C1 segment of cervical spinal cord (tissue), 14 donors: Measurements from ENCODE around the gene C2CD4C.
"Not testable (repeated sequence)": the region's sequence is repeated elsewhere in the genome, so short reads cannot be mapped to it uniquely, and the experiment has no call there.

Experiments used
- DNase-seq, 14 donors: peaks; one replicate each; lab custom pipeline; 2025; lab: John Stamatoyannopoulos, UW

C2CD4C gene

DNA sequence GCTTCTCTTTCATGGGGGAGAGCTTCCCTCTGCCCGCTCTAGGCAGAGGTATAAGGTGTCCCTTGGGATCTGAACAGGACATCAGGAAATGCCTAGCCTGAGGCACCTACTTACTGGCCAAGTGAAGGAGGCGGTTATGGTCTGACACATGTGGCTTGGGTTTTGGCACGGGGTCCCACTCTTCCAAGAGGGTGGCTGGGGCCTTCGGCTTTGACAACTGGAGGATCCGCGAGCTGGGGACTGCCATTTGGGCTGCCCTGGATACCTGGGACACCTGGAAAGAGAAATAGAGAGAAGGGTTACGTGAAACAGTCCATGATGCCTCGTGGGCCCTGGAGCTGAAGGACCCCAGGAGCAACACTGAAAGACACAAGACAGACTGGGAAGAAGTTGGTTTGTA, 42.0 kb downstream of the C2CD4C start:
- DNase-seq: no peak

DNA sequence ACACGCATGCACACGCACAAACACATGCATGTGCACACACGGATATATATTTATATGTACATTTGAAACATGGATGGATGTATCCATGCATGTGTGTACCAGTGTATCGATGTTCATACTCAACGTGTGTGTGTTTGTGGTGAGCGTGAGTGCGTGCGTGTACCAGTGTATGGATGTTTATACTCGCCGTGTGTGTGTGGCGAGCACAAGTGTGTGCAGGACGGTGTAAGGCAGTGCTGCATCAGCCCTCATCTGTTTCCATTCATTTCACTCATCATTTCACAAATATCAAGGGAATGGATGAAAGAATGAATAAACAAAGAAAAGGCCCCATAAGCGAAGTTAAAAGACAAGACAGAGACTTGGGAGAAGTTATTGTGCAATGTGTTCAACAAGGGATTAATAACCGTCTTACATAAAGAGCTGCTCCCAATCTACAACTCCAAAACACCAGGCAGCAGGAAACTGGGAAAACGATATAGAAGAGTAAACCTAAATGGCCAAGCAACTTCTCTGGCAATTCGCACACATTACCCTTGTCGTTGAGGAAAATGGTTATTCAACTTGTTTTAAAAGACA, 42.7 kb downstream of the C2CD4C start:
- DNase-seq: no peak

DNA sequence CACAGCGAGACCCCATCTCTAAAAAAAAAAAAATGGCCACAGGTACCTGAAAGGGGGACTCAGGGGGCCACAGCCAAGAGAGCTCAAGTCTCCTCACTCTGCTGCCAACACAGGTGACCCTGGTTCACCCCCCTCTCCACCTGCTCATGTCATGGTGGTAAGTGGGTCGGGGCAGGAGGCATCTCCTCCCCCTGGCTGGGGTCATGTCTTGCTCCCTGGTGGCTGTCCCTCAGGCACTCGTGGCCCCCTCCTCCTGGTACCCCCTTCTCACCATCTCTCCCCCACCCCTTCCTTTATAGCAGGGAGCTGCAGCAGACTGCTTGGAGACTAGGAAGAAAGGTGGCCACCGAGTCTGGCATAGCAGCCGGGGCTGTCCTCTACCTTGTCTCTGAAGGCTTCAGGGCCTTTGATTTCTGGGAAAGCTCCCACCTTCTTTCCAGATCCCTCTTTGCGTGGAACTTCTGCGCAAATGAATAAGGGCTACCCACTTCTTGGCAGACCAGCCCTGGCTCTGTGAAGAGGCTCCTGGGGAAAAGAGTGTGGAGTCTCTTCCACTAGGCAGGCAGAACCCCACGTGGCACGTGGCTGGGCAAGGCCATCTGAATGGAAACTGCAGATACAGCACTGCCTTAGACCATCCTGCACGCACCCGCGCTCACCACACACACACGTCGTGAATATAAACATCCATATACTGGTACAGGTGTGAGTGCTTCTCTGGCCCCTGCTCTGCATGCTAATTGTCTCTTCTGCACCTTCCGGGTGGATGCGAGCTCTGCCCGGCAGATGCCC, 44.3 kb downstream of the C2CD4C start:
- DNase-seq: no peak

DNA sequence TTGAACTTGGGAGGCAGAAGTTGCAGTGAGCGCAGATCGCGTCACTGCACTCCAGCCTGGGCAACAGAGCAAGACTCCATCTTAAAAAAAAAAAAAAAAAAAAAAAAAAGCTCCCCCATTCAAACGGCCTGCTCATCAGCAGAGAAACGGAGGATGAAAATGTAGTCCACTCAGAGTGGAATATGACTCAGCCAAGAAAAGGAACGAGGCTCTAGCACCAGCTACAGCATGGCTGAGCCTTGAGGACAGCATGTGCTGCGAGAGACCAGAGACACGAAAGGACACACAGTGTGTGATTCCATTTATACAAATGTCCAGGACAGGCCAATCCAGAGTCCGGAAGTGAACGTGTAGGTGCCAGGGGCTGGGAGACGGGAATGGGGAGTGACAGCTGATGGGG, 46.3 kb downstream of the C2CD4C start:
- DNase-seq: no peak

DNA sequence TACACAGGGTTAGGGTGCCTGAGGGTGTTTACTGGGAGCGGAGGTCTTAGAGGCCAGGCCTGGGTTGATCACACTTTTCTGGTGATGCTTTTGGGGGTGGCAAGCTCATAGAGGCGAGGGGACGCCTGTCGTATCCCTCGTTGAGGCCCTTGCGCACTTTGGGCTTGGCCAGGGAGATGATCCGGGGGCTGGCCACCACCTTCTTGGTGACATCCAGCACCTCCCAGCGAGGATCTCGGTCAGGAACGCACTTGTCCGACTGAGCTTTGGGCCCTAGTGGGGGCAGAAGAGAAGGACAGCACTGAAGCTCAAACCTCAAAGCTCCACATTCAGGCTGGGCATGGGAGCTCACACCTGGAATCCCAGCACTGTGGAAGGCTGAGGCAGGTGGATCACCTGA, 46.8 kb downstream of the C2CD4C start:
- no peak for DNase-seq

DNA sequence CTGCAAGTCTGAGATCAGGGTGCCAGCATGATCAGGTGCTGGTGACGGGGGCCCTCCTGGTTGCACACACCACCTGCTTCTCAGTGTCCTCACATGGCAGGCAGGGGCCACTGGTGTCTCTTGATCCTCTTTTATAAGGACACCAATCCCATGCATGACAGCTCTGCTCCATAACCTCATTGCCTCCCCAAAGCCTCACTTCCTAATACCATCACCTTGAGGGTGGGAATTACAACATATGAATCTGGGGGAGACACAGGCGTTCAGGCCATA, 49.4 kb downstream of the C2CD4C start:
- no peak for DNase-seq

DNA sequence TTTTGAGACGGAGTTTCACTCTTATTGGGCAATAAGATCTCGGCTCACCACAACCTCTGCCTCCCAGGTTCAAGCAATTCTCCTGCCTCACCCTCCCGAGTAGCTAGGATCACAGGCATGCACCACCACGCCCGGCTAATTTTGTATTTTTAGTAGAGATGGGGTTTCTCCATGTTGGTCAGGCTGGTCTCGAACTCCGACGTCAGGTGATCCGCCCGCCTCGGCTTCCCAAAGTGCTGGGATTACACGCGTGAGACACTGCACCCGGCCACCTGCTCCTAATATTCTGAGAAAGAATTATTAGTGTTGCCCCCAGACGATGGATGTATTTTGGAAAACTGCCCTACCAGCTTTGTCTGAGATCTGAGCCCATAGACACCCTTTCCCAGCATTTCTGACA, 53.4 kb downstream of the C2CD4C start:
- not testable (repeated sequence) for DNase-seq
